BLaER1 treated with 17β-estradiol and CSF1 and Interleukin-3, amounts not matched to agents 10 nM and 100 nM (cell line): Measurements from ENCODE around the gene RGL1.

ENCODE experiments used
- H3K27ac ChIP-seq, 11 experiments: shearing (Covaris generic); formaldehyde crosslinking; 2 replicates each; pipeline ENCODE4 v1.8.1; 2022
- H3K27me3 ChIP-seq, 11 experiments: shearing (Covaris generic); formaldehyde crosslinking; 2 replicates each; pipeline ENCODE4 v1.8.1; 2022
- H3K36me3 ChIP-seq, 11 experiments: shearing (Covaris generic); formaldehyde crosslinking; 2 replicates each; pipeline ENCODE4 v1.8.1; 2022
- H3K4me1 ChIP-seq, 10 experiments: shearing (Covaris generic); formaldehyde crosslinking; 2 replicates each; pipeline ENCODE4 v1.8.1; 2022
- H3K4me2 ChIP-seq, 11 experiments: shearing (Covaris generic); formaldehyde crosslinking; 2 replicates each; pipeline ENCODE4 v1.8.1; 2022
- H3K4me3 ChIP-seq, 10 experiments: shearing (Covaris generic); formaldehyde crosslinking; 2 replicates each; pipeline ENCODE4 v1.8.1; 2022
- H3K9ac ChIP-seq, 11 experiments: shearing (Covaris generic); formaldehyde crosslinking; 2 replicates each; pipeline ENCODE4 v1.8.1; 2022
- H3K9me3 ChIP-seq, 11 experiments: shearing (Covaris generic); formaldehyde crosslinking; replicated peaks in 1 of 11; 2 replicates each; pipeline ENCODE4 v1.8.1; 2022
- H4K20me1 ChIP-seq, 11 experiments: shearing (Covaris generic); formaldehyde crosslinking; 2 replicates each; pipeline ENCODE4 v1.8.1; 2022
- Cebpa-rat ChIP-seq, 11 experiments: shearing (Covaris generic); IDR thresholded peaks; 2 replicates each; pipeline ENCODE4 v1.8.1; 2022

The RGL1 gene

DNA sequence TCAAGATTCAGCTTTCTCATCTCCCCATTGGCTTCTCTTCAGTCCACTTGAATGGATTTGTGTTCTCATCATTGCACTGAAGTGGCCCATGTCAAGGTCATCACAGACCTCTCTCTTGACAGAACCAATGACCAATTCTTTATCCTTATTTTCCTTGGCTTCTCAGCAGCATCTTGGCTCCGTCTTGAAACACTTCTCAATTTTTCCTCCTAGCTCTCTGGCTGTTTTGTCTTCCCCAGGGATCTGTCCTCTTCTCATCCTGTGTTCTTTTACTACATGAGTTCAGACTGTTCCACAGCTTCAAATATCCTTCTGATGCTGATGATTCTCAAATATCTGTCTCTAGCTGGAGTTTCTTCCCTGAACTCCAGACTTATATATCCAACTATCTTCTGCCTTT, 154.0 kb downstream of the RGL1 start:
- Histone ChIP-seq H3K27ac (peak overlapping the region in 4 of 11 experiments; percentile 5 to 91 (median 15); a peak in 3 of 22 replicates), H3K9ac (no peak overlapping the region), H4K20me1 (no peaks in the 10 kb centered on the region), H3K4me3 (no peak overlapping the region), H3K27me3 (no peaks in the 10 kb centered on the region), H3K36me3 (0 out of 22 replicates have a peak, but pooled peaks cover 0 to 4% (median 0%) of the 10 kb centered on the region in 11 experiments), H3K4me1 (peaks cover 20 to 60% (median 47%) of the 10 kb centered on the region in 10 experiments), H3K4me2 (peak overlapping the region in 5 of 11 experiments; percentile 11 to 78 (median 56); a peak in 7 of 22 replicates), H3K9me3 (peaks cover 0 to 9% (median 0%) of the 10 kb centered on the region in 11 experiments; a peak in 4 of 22 replicates)
- TF ChIP-seq Cebpa-rat (IDR thresholded peaks at IDR 0.05), result no peak

GRCh38 chr1:183961132-183961531, 156.2 kb downstream of the RGL1 start:
- Histone ChIP-seq H3K36me3 (0 out of 22 replicates have a peak, but pooled peaks cover 0 to 4% (median 0%) of the 10 kb centered on the region in 11 experiments), H3K9ac (no peak overlapping the region), H3K4me1 (peaks cover 13 to 48% (median 32%) of the 10 kb centered on the region in 10 experiments), H3K9me3 (peaks cover 0 to 9% (median 0%) of the 10 kb centered on the region in 11 experiments; a peak in 4 of 22 replicates), H4K20me1 (no peaks in the 10 kb centered on the region), H3K27ac (no peak overlapping the region), H3K27me3 (no peaks in the 10 kb centered on the region), H3K4me3 (no peak overlapping the region), H3K4me2 (no peak overlapping the region)
- no peak for TF ChIP-seq Cebpa-rat (IDR thresholded peaks at IDR 0.05)

- no peaks in the 10 kb centered on the region for H4K20me1 ChIP-seq
- H3K4me1 ChIP-seq, result peaks cover 0 to 42% (median 17%) of the 10 kb centered on the region in 10 experiments; a peak in 15 of 20 replicates
- H3K9me3 ChIP-seq, result peaks cover 0 to 9% (median 0%) of the 10 kb centered on the region in 11 experiments; a peak in 4 of 22 replicates
- no peak overlapping the region for H3K9ac ChIP-seq
- no peak for TF ChIP-seq Cebpa-rat (IDR thresholded peaks at IDR 0.05)
- H3K36me3 ChIP-seq, result 0 out of 22 replicates have a peak, but pooled peaks cover 0 to 4% (median 0%) of the 10 kb centered on the region in 11 experiments
- no peaks in the 10 kb centered on the region for H3K27me3 ChIP-seq
- H3K4me3 ChIP-seq, result no peak overlapping the region
- H3K27ac ChIP-seq, result no peak overlapping the region
- peak overlapping the region in 1 of 11 experiments; percentile 25; a peak in 3 of 22 replicates for H3K4me2 ChIP-seq
Observed at GRCh38 chr1:183962903-183963302, 158.0 kb downstream of the RGL1 start.

DNA sequence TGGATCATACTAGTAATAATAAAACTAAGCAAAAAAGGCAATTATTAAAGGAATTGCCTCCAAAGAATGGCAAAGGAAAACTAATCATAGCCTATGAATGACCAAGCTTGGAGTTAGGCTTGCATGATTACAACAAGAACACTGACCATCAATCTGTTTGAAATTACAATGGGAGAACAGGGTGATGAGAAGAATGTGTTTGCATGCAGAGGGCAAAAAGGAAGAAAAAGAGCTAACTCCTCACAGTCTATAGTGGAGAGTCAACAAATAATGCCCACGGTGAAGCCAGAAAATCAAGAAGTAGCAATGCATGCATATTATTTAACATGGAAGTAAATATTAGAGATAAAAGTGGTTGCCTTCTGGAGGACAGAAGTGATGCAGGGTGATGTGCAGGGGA, 160.8 kb downstream of the RGL1 start:
- Histone ChIP-seq H3K9me3 (no peaks in the 10 kb centered on the region), H3K4me2 (peak overlapping the region in 3 of 11 experiments; percentile 20 to 48 (median 27); a peak in 5 of 22 replicates), H3K4me3 (no peak overlapping the region), H3K27ac (no peak overlapping the region), H4K20me1 (no peaks in the 10 kb centered on the region), H3K4me1 (peaks cover 0 to 29% (median 3%) of the 10 kb centered on the region in 10 experiments; a peak in 10 of 20 replicates), H3K36me3 (0 out of 22 replicates have a peak, but pooled peaks cover 0 to 10% (median 0%) of the 10 kb centered on the region in 11 experiments), H3K27me3 (no peaks in the 10 kb centered on the region), H3K9ac (no peak overlapping the region)
- no peak for TF ChIP-seq Cebpa-rat (IDR thresholded peaks at IDR 0.05)

DNA sequence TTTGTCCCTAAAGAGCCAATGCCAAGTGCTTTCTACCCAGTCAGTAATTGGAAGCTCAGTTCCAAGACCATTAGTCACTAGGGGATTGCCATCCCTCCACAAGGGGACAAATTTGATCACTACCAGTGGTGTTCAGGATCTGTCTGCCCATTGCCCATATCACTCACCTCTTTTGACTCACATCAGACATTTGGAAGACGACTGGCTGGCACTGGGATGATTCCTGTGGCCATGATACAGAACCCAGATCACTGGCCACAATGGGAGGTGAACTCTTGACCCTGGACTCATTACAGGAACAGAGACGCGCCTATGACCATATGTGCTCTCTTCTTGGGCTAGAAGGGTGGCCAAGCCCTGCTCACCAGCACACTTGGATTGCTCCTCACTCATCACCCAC, 161.6 kb downstream of the RGL1 start:
- Histone ChIP-seq H4K20me1 (no peaks in the 10 kb centered on the region), H3K27me3 (no peaks in the 10 kb centered on the region), H3K9me3 (no peaks in the 10 kb centered on the region), H3K9ac (no peak overlapping the region), H3K27ac (no peak overlapping the region), H3K36me3 (0 out of 22 replicates have a peak, but pooled peaks cover 0 to 10% (median 0%) of the 10 kb centered on the region in 11 experiments), H3K4me2 (peak overlapping the region in 3 of 11 experiments; percentile 6 to 49 (median 37); a peak in 6 of 22 replicates), H3K4me1 (peaks cover 0 to 29% (median 3%) of the 10 kb centered on the region in 10 experiments; a peak in 10 of 20 replicates), H3K4me3 (no peak overlapping the region)
- TF ChIP-seq Cebpa-rat (IDR thresholded peaks at IDR 0.05), result no peak

GRCh38 chr1:183967914-183968313, 163.0 kb downstream of the RGL1 start:
- no peak for TF ChIP-seq Cebpa-rat (IDR thresholded peaks at IDR 0.05)
- no peak overlapping the region for H3K27ac ChIP-seq
- H3K4me2 ChIP-seq, result peak overlapping the region in 1 of 11 experiments; percentile 49; a peak in 1 of 22 replicates
- no peak overlapping the region for H3K9ac ChIP-seq
- peaks cover 0 to 29% (median under 1%) of the 10 kb centered on the region in 10 experiments; a peak in 9 of 20 replicates for H3K4me1 ChIP-seq
- H3K4me3 ChIP-seq, result no peak overlapping the region
- H4K20me1 ChIP-seq, result no peaks in the 10 kb centered on the region
- no peaks in the 10 kb centered on the region for H3K27me3 ChIP-seq
- H3K9me3 ChIP-seq, result no peaks in the 10 kb centered on the region
- H3K36me3 ChIP-seq, result 0 out of 22 replicates have a peak, but pooled peaks cover 0 to 10% (median 0%) of the 10 kb centered on the region in 11 experiments

DNA sequence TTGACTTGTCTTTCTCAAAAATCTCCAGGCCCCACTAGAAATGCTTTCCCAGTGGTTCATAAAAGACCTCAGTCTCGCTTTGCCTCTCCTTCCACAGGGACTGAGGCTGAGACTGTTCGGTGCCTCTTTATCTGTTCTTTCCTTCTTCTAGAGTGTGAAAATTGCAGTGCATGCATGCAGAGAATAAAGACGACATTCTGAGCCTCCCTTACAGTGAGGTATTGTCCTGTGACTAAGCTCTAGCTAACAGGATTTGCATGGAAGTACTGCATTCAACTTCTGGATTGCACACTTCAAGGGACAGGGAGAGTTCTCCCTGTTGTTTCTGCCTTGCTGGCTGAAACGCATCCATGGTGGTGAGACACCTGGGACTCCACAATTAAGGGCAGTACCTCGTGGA, 163.5 kb downstream of the RGL1 start:
- Histone ChIP-seq H3K27ac (no peak overlapping the region), H3K9ac (no peak overlapping the region), H3K4me2 (no peak overlapping the region), H3K4me3 (no peak overlapping the region), H3K4me1 (peaks cover 0 to 29% (median 0%) of the 10 kb centered on the region in 10 experiments; a peak in 7 of 20 replicates), H3K36me3 (0 out of 22 replicates have a peak, but pooled peaks cover 0 to 10% (median 0%) of the 10 kb centered on the region in 11 experiments), H3K27me3 (no peaks in the 10 kb centered on the region), H4K20me1 (no peaks in the 10 kb centered on the region), H3K9me3 (no peaks in the 10 kb centered on the region)
- TF ChIP-seq Cebpa-rat (IDR thresholded peaks at IDR 0.05), result no peak

- no peaks in the 10 kb centered on the region for H3K27me3 ChIP-seq
- H3K36me3 ChIP-seq, result peaks cover 0 to 6% (median 0%) of the 10 kb centered on the region in 11 experiments; a peak in 1 of 22 replicates
- no peak overlapping the region for H3K27ac ChIP-seq
- H3K4me1 ChIP-seq, result peaks cover 0 to 20% (median 0%) of the 10 kb centered on the region in 10 experiments; a peak in 6 of 20 replicates
- no peak overlapping the region for H3K4me2 ChIP-seq
- no peaks in the 10 kb centered on the region for H3K9me3 ChIP-seq
- H4K20me1 ChIP-seq, result no peaks in the 10 kb centered on the region
- no peak overlapping the region for H3K4me3 ChIP-seq
- no peak for TF ChIP-seq Cebpa-rat (IDR thresholded peaks at IDR 0.05)
- no peak overlapping the region for H3K9ac ChIP-seq
Observed at GRCh38 chr1:183970516-183971300, 165.8 kb downstream of the RGL1 start.

DNA sequence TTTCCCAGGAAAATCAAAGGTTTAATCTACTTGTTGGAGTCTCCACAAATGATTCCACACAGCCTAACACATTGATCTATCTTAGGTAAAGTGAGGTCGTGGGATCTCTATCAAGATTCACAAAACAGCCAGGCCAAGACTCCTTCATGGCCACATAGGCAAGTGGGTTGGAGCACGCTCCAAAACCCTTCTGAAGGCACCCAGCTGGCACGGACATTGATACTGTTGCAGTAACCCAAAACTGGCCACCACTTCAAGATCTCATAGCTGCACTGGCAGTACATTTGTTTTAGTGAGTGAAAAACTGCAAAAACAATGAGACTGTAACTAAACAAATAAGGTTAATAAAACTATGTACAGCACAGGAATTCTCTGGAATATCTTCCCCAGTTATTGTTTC, 170.7 kb downstream of the RGL1 start:
- Histone ChIP-seq H3K27me3 (no peaks in the 10 kb centered on the region), H4K20me1 (no peaks in the 10 kb centered on the region)

More for the DNA sequence above, 170.7 kb downstream of the RGL1 start:
- Histone ChIP-seq H3K9ac (no peak overlapping the region), H3K4me3 (no peak overlapping the region), H3K4me1 (no peaks in the 10 kb centered on the region), H3K36me3 (peaks cover 0 to 4% (median 0%) of the 10 kb centered on the region in 11 experiments; a peak in 1 of 22 replicates), H3K27ac (no peak overlapping the region), H3K4me2 (no peak overlapping the region), H3K9me3 (no peaks in the 10 kb centered on the region)
- no peak for TF ChIP-seq Cebpa-rat (IDR thresholded peaks at IDR 0.05)
